Bronchial epithelial cell (primary cell): ENCODE data around the gene MRPS21. TPM values are rescaled to one million over a fixed set of nuclear protein-coding genes. Genes with fewer than 3 reads are reported as not detected.

Experiments
- DNase-seq: peaks from one replicate; pipeline ENCODE4 v3.0.0-alpha.2; 2010; ENCODE audit warnings: low read depth
- FAIRE-seq: peaks from 2 replicates; lab custom pipeline; 2011; peaks lifted over from hg19 to GRCh38; lab: Jason Lieb, UNC
- H3K27me3 ChIP-seq: 2 replicates; pipeline ENCODE4 v1.5.1; 2011; ENCODE audit warnings: low read length; ENCODE audit not compliant: control insufficient read depth, insufficient read depth
- H3K36me3 ChIP-seq: 2 replicates; pipeline ENCODE4 v1.5.1; 2011; ENCODE audit warnings: low read length; ENCODE audit not compliant: control insufficient read depth, insufficient read depth
- H3K4me3 ChIP-seq: 2 replicates; pipeline ENCODE4 v1.5.1; 2011; ENCODE audit warnings: mild to moderate bottlenecking, low read depth, low read length, control low read depth
- CTCF ChIP-seq: IDR thresholded peaks from 2 replicates; pipeline ENCODE4 v1.5.1; 2011; ENCODE audit warnings: mild to moderate bottlenecking, moderate library complexity, low read length, control low read depth, inconsistent platforms; ENCODE audit not compliant: insufficient read depth, severe bottlenecking
- total RNA-seq: library from RNA; depleted of rRNA; stranded (reverse); fragments of >200 nt; gene quantifications from 2 replicates; pipeline ENCODE4 v1.2.1, GENCODE V29; 2014

MRPS21 gene
- total RNA-seq, 1 donor from 2014 or later = 49.5 TPM

GRCh38 chr1:150267896-150268295 lies 25.8 kb upstream of the MRPS21 start:
- no peak for DNase-seq
- no peak for FAIRE-seq
- no peak for TF ChIP-seq CTCF
- Histone ChIP-seq H3K27me3 (no peaks in the 10 kb centered on the region), H3K4me3 (peak overlapping the region; percentile 90), H3K36me3 (peaks cover 8% of the 10 kb centered on the region)

GRCh38 chr1:150268340-150268704 lies 25.3 kb upstream of the MRPS21 start:
- H3K36me3 ChIP-seq = peaks cover 8% of the 10 kb centered on the region
- FAIRE-seq (no peak), DNase-seq (peak; percentile 57)
- H3K4me3 ChIP-seq = peak overlapping the region; percentile 90
- no peak for TF ChIP-seq CTCF
- no peaks in the 10 kb centered on the region for H3K27me3 ChIP-seq

GRCh38 chr1:150268705-150269403 lies 24.8 kb upstream of the MRPS21 start, which contains the start of gene APH1A:
TSS of gene APH1A (minus strand) at chr1:150269016. CDS start at chr1:150268810, 206 bp downstream.
- Histone ChIP-seq H3K36me3 (peaks cover 8% of the 10 kb centered on the region), H3K4me3 (peak within 1 kb of the TSS; percentile 90), H3K27me3 (no peaks in the 10 kb centered on the region)
- peak; percentile 88 for DNase-seq
- FAIRE-seq = no peak
- no peak for TF ChIP-seq CTCF

- TF ChIP-seq CTCF = no peak
- peaks cover 8% of the 10 kb centered on the region for H3K36me3 ChIP-seq
- DNase-seq = no peak
- peak overlapping the region; percentile 90 for H3K4me3 ChIP-seq
- FAIRE-seq = no peak
- no peaks in the 10 kb centered on the region for H3K27me3 ChIP-seq
Observed at GRCh38 chr1:150269451-150269850, 24.2 kb upstream of the MRPS21 start.

- Histone ChIP-seq H3K4me3 (no peak overlapping the region), H3K27me3 (no peaks in the 10 kb centered on the region), H3K36me3 (peaks cover 4% of the 10 kb centered on the region)
- FAIRE-seq (no peak), DNase-seq (no peak)
- TF ChIP-seq CTCF = no peak
Observed at GRCh38 chr1:150271291-150271959, 22.2 kb upstream of the MRPS21 start.
